Suprapubic skin (tissue), 4 donors: Measurements from ENCODE around the gene IZUMO2. TPM values are rescaled to one million over a fixed set of nuclear protein-coding genes. Genes with fewer than 3 reads are reported as not detected.

Experiments used
- DNase-seq, 2 donors: peaks; one replicate each; pipeline ENCODE4 v3.0.0-alpha.2; 2019; ENCODE audit warnings: low spot score in 2 of 2
- H3K27ac ChIP-seq: fragments of 200-600 bp; sonication (generic); one replicate; pipeline ENCODE4 v1.5.1; 2019
- H3K27me3 ChIP-seq: fragments of 200-600 bp; sonication (generic); one replicate; pipeline ENCODE4 v1.5.1; 2019
- H3K36me3 ChIP-seq: fragments of 200-600 bp; sonication (generic); one replicate; pipeline ENCODE4 v1.5.1; 2019
- H3K4me1 ChIP-seq: fragments of 200-600 bp; sonication (generic); one replicate; pipeline ENCODE4 v1.5.1; 2019
- H3K4me3 ChIP-seq: fragments of 200-600 bp; sonication (generic); one replicate; pipeline ENCODE4 v1.5.1; 2019; ENCODE audit warnings: mild to moderate bottlenecking
- H3K9me3 ChIP-seq: fragments of 200-600 bp; sonication (generic); one replicate; pipeline ENCODE4 v1.5.1; 2019
- CTCF ChIP-seq, 2 donors: fragments of 200-600 bp in 1 of 2; fragments of 450-650 bp in 1 of 2; sonication (generic) in 1 of 2; IDR thresholded peaks; one replicate each; pipeline ENCODE4 v1.5.1; 2016 to 2019; ENCODE audit warnings: antibody characterized with exemption in 2 of 2, mild to moderate bottlenecking in 1 of 2, moderate library complexity in 1 of 2
- EP300 ChIP-seq: sonication (generic); formaldehyde crosslinking; IDR thresholded peaks from one replicate; pipeline ENCODE4 v1.6.1; 2017; ENCODE audit warnings: antibody characterized with exemption
- POLR2A ChIP-seq, 2 donors: fragments of 450-650 bp; IDR thresholded peaks; one replicate each; pipeline ENCODE4 v1.6.1; 2017; ENCODE audit warnings: antibody characterized with exemption in 2 of 2, mild to moderate bottlenecking in 2 of 2, moderate library complexity in 2 of 2
- POLR2AphosphoS5 ChIP-seq, 3 donors: sonication (generic); formaldehyde crosslinking; IDR thresholded peaks; one replicate each; pipeline ENCODE4 v1.6.1; 2017; ENCODE audit warnings: antibody characterized with exemption in 3 of 3
- WGBS: methylation state at CpG from one replicate; pipeline ENCODE4 v1.1.5; 2018; 5-methylcytosine and 5-hydroxymethylcytosine counted together
- total RNA-seq, 4 donors: library from RNA; depleted of rRNA; stranded (reverse); fragments of >200 nt; gene quantifications; one replicate each; pipeline ENCODE4 v1.1.0, GENCODE V29; 2016

IZUMO2 gene
- total RNA-seq, 4 donors from 2014 or later, result not detected

GRCh38 chr19:50184196-50184595 is 21.1 kb upstream of the IZUMO2 start:
- H3K4me1 ChIP-seq, result no peaks in the 10 kb centered on the region
- no peaks in the 10 kb centered on the region for H3K9me3 ChIP-seq
- no peak for TF ChIP-seq CTCF (IDR thresholded peaks at IDR 0.05)
- no peak for TF ChIP-seq EP300
- no peak for TF ChIP-seq POLR2AphosphoS5 (IDR thresholded peaks at IDR 0.05)
- TF ChIP-seq POLR2A (IDR thresholded peaks at IDR 0.05), result no peak
- DNase-seq, result no peak
- no peaks in the 10 kb centered on the region for H3K36me3 ChIP-seq
- peaks cover 15% of the 10 kb centered on the region for H3K27me3 ChIP-seq
- 29% methylated on average over 1 of the region's 1 CpG for WGBS
- no peak overlapping the region for H3K4me3 ChIP-seq
- no peak overlapping the region for H3K27ac ChIP-seq

GRCh38 chr19:50181121-50181520 is 18.0 kb upstream of the IZUMO2 start:
- no peak overlapping the region for H3K4me3 ChIP-seq
- WGBS, result 73% methylated on average over 5 of the region's 5 CpGs
- TF ChIP-seq EP300 (no peak), POLR2AphosphoS5 (IDR thresholded peaks at IDR 0.05) (no peak), CTCF (IDR thresholded peaks at IDR 0.05) (no peak), POLR2A (IDR thresholded peaks at IDR 0.05) (no peak)

GRCh38 chr19:50178859-50179537 is 15.9 kb upstream of the IZUMO2 start:
- H3K4me3 ChIP-seq, result no peak overlapping the region
- peaks cover 15% of the 10 kb centered on the region for H3K27me3 ChIP-seq
- no peak overlapping the region for H3K27ac ChIP-seq
- TF ChIP-seq EP300 (no peak), CTCF (IDR thresholded peaks at IDR 0.05) (no peak), POLR2AphosphoS5 (IDR thresholded peaks at IDR 0.05) (no peak)
- H3K36me3 ChIP-seq, result no peaks in the 10 kb centered on the region
- 56% methylated on average over 9 of the region's 9 CpGs for WGBS
- no peaks in the 10 kb centered on the region for H3K4me1 ChIP-seq
- no peaks in the 10 kb centered on the region for H3K9me3 ChIP-seq
- DNase-seq, result no peak

More at GRCh38 chr19:50181121-50181520, 18.0 kb upstream of the IZUMO2 start:
- H3K9me3 ChIP-seq, result no peaks in the 10 kb centered on the region
- no peak for DNase-seq
- H3K27me3 ChIP-seq, result peaks cover 15% of the 10 kb centered on the region
- H3K36me3 ChIP-seq, result no peaks in the 10 kb centered on the region
- no peak overlapping the region for H3K27ac ChIP-seq
- no peaks in the 10 kb centered on the region for H3K4me1 ChIP-seq

- peaks cover 15% of the 10 kb centered on the region for H3K27me3 ChIP-seq
- H3K4me3 ChIP-seq, result no peak overlapping the region
- WGBS, result 47% methylated on average over 1 of the region's 1 CpG
- DNase-seq, result no peak
- H3K36me3 ChIP-seq, result no peaks in the 10 kb centered on the region
- TF ChIP-seq EP300 (no peak), POLR2AphosphoS5 (IDR thresholded peaks at IDR 0.05) (no peak), POLR2A (IDR thresholded peaks at IDR 0.05) (no peak), CTCF (IDR thresholded peaks at IDR 0.05) (no peak)
- H3K9me3 ChIP-seq, result no peaks in the 10 kb centered on the region
- no peaks in the 10 kb centered on the region for H3K4me1 ChIP-seq
- H3K27ac ChIP-seq, result no peak overlapping the region
These were observed 15.2 kb upstream of the IZUMO2 start for GRCh38 chr19:50178320-50178719.

- peaks cover 12% of the 10 kb centered on the region for H3K27me3 ChIP-seq
- no peaks in the 10 kb centered on the region for H3K36me3 ChIP-seq
- DNase-seq, result no peak
- TF ChIP-seq CTCF (IDR thresholded peaks at IDR 0.05) (no peak), POLR2A (IDR thresholded peaks at IDR 0.05) (no peak), POLR2AphosphoS5 (IDR thresholded peaks at IDR 0.05) (no peak), EP300 (no peak)
- H3K27ac ChIP-seq, result no peak overlapping the region
- H3K4me3 ChIP-seq, result no peak overlapping the region
- H3K4me1 ChIP-seq, result peaks cover 3% of the 10 kb centered on the region
- WGBS, result 89% methylated on average over 9 of the region's 9 CpGs
- no peaks in the 10 kb centered on the region for H3K9me3 ChIP-seq
These were observed 13.7 kb upstream of the IZUMO2 start for GRCh38 chr19:50176775-50177174.
